Keratinocyte (primary cell): Measurements from ENCODE around the gene GOLGA8R. TPM values are rescaled to one million over a fixed set of nuclear protein-coding genes. Genes with fewer than 3 reads are reported as not detected.
"Not testable (repeated sequence)": the region's sequence is repeated elsewhere in the genome, so short reads cannot be mapped to it uniquely, and the experiment has no call there.

Experiments used
- DNase-seq: peaks from one replicate; pipeline ENCODE4 v3.0.0-alpha.2; 2011; ENCODE audit warnings: low read depth, missing footprints, low spot score
- FAIRE-seq: peaks from 2 replicates; lab custom pipeline; 2011; peaks lifted over from hg19 to GRCh38; lab: Jason Lieb, UNC
- H2AFZ ChIP-seq: 2 replicates; pipeline ENCODE4 v1.6.0; 2012; ENCODE audit warnings: low read length, control low read depth, inconsistent platforms; ENCODE audit not compliant: control insufficient read depth
- H3K27ac ChIP-seq: 2 replicates; pipeline ENCODE4 v1.5.1; 2011; ENCODE audit warnings: low read length; ENCODE audit not compliant: control insufficient read depth, insufficient read depth
- H3K27me3 ChIP-seq: 3 replicates; pipeline ENCODE4 v1.6.0; 2011; ENCODE audit warnings: low read length; ENCODE audit not compliant: control insufficient read depth, insufficient read depth; ENCODE audit errors: extremely low read depth
- H3K36me3 ChIP-seq, 2 experiments: 2 replicates in 1 of 2; 3 replicates in 1 of 2; pipeline ENCODE4 v1.5.1; 2011; ENCODE audit warnings: low read length in 2 of 2, mild to moderate bottlenecking in 1 of 2; ENCODE audit not compliant: control insufficient read depth in 2 of 2, insufficient read depth in 2 of 2; ENCODE audit errors: extremely low read depth in 1 of 2
- H3K4me1 ChIP-seq: 3 replicates; pipeline ENCODE4 v1.5.1; 2011; ENCODE audit warnings: low read length; ENCODE audit not compliant: control insufficient read depth, insufficient read depth; ENCODE audit errors: extremely low read depth
- H3K4me2 ChIP-seq: 3 replicates; pipeline ENCODE4 v1.6.0; 2011; ENCODE audit warnings: low read depth, low read length; ENCODE audit not compliant: control insufficient read depth, insufficient read depth; ENCODE audit errors: extremely low read depth
- H3K4me3 ChIP-seq, 3 experiments: fragments of 200-600 bp in 1 of 3; sonication (generic) in 1 of 3; 2 replicates in 2 of 3; 3 replicates in 1 of 3; pipeline ENCODE4 v1.5.1; 2011 to 2016; ENCODE audit warnings: low read length in 3 of 3, mild to moderate bottlenecking in 3 of 3, control low read depth in 2 of 3, inconsistent platforms in 1 of 3, low read depth in 1 of 3, mixed read lengths in 1 of 3, mixed run types in 1 of 3, moderate library complexity in 1 of 3; ENCODE audit not compliant: control insufficient read depth in 2 of 3, insufficient read depth in 2 of 3; ENCODE audit errors: extremely low read depth in 1 of 3
- H3K79me2 ChIP-seq: 2 replicates; pipeline ENCODE4 v1.6.0; 2012; ENCODE audit warnings: low read length; ENCODE audit not compliant: control insufficient read depth, insufficient read depth
- H3K9ac ChIP-seq: 3 replicates; pipeline ENCODE4 v1.6.0; 2011; ENCODE audit warnings: low read length; ENCODE audit not compliant: control insufficient read depth, insufficient read depth; ENCODE audit errors: extremely low read depth
- H3K9me1 ChIP-seq: 3 replicates; pipeline ENCODE4 v1.6.0; 2011; ENCODE audit warnings: low read length; ENCODE audit not compliant: control insufficient read depth, insufficient read depth; ENCODE audit errors: extremely low read depth
- H3K9me3 ChIP-seq: 2 replicates; pipeline ENCODE4 v1.5.1; 2012; ENCODE audit warnings: low read depth, low read length; ENCODE audit not compliant: control insufficient read depth
- H4K20me1 ChIP-seq: 3 replicates; pipeline ENCODE4 v1.6.0; 2011; ENCODE audit warnings: low read length; ENCODE audit not compliant: control insufficient read depth, insufficient read depth; ENCODE audit errors: extremely low read depth
- dilution Hi-C: fragments of 300-500 bp; cut with MboI; formaldehyde crosslinking; loops from one replicate; pipeline ENCODE4 v1.7.0; 2020; ENCODE audit warnings: low sequenced_read_pairs; ENCODE audit not compliant: extremely low pct_ligation_motif_present
- polyA plus RNA-seq, 5 experiments: library from polyadenylated mRNA; depleted of rRNA in 3 of 5; stranded (reverse) in 3 of 5; stranded (forward) in 1 of 5; unstranded in 1 of 5; fragments of >200 nt; gene quantifications; 1 replicate in 1 of 5; 2 replicates in 3 of 5; 3 replicates in 1 of 5; pipeline versions ENCODE4 v1.2.1 to v1.2.3, GENCODE V29; 2011 to 2012; ENCODE audit warnings: missing spikeins in 2 of 5, low read depth in 1 of 5, low replicate concordance in 1 of 5

GOLGA8R gene
- polyA plus RNA-seq, 1 donor (not counting 4 experiments of a cell fraction or from before 2014, with no cell fraction given): 0.20 TPM

GRCh38 chr15:30392766-30393663 is 21.0 kb downstream of the GOLGA8R start, which contains the start of gene CHRFAM7A:
CHRFAM7A (minus strand) TSS chr15:30393540; CDS start chr15:30383351, 10,189 bp downstream.
- H3K9me1 ChIP-seq, H4K20me1 ChIP-seq, H3K79me2 ChIP-seq, H3K4me2 ChIP-seq, H3K9ac ChIP-seq, H2AFZ ChIP-seq, H3K9me3 ChIP-seq, dilution Hi-C loops, H3K27me3 ChIP-seq, H3K4me1 ChIP-seq, H3K27ac ChIP-seq, H3K4me3 ChIP-seq, FAIRE-seq, H3K36me3 ChIP-seq, DNase-seq: not testable (repeated sequence)

- H3K27ac ChIP-seq, H3K36me3 ChIP-seq, H2AFZ ChIP-seq, H3K79me2 ChIP-seq, H3K9me1 ChIP-seq, H3K9me3 ChIP-seq, H3K4me1 ChIP-seq, FAIRE-seq, H3K27me3 ChIP-seq, H3K9ac ChIP-seq, H4K20me1 ChIP-seq, H3K4me2 ChIP-seq, H3K4me3 ChIP-seq, dilution Hi-C loops, DNase-seq: not testable (repeated sequence)
Observed at GRCh38 chr15:30386318-30386887, 27.7 kb downstream of the GOLGA8R start.

GRCh38 chr15:30377082-30377413 is 37.0 kb downstream of the GOLGA8R start:
- not testable (repeated sequence) for H3K36me3 ChIP-seq, FAIRE-seq

GRCh38 chr15:30376375-30377081 is 37.5 kb downstream of the GOLGA8R start:
- H3K27ac ChIP-seq, H3K4me1 ChIP-seq, H3K9me1 ChIP-seq, H2AFZ ChIP-seq, H3K9ac ChIP-seq, H3K36me3 ChIP-seq, H3K79me2 ChIP-seq, FAIRE-seq, H4K20me1 ChIP-seq, H3K4me2 ChIP-seq, DNase-seq, H3K9me3 ChIP-seq, H3K27me3 ChIP-seq, dilution Hi-C loops, H3K4me3 ChIP-seq: not testable (repeated sequence)

More at GRCh38 chr15:30377082-30377413, 37.0 kb downstream of the GOLGA8R start:
- H3K9ac ChIP-seq, H3K79me2 ChIP-seq, H3K9me3 ChIP-seq, H3K27ac ChIP-seq, H3K4me1 ChIP-seq, H3K4me2 ChIP-seq, DNase-seq, H3K4me3 ChIP-seq, dilution Hi-C loops, H3K9me1 ChIP-seq, H2AFZ ChIP-seq, H3K27me3 ChIP-seq, H4K20me1 ChIP-seq: not testable (repeated sequence)
